Cardiac muscle cell (in vitro differentiated cells and primary cell): Measurements from ENCODE around the gene FOXC1. TPM values are rescaled to one million over a fixed set of nuclear protein-coding genes. Genes with fewer than 3 reads are reported as not detected.

Experiments
- DNase-seq, 2 donors: peaks; one replicate each; pipeline versions ENCODE4 v3.0.0 to v3.0.0-alpha.2; 2010 to 2017; ENCODE audit warnings: low read depth in 1 of 2, low spot score in 1 of 2
- H3K27ac ChIP-seq: fragments of 200-600 bp; sonication (generic); 2 replicates; pipeline ENCODE4 v1.5.1; 2016
- H3K27me3 ChIP-seq: fragments of 200-600 bp; sonication (generic); 2 replicates; pipeline ENCODE4 v1.6.0; 2016; ENCODE audit warnings: control low read depth
- H3K36me3 ChIP-seq: fragments of 200-600 bp; sonication (generic); 2 replicates; pipeline ENCODE4 v1.5.1; 2016; ENCODE audit warnings: control low read depth
- H3K4me1 ChIP-seq: fragments of 200-600 bp; sonication (generic); 2 replicates; pipeline ENCODE4 v1.8.1; 2017; ENCODE audit warnings: low read depth, mild to moderate bottlenecking, mixed run types
- H3K4me3 ChIP-seq: fragments of 200-600 bp; sonication (generic); 2 replicates; pipeline ENCODE4 v1.5.1; 2016; ENCODE audit warnings: mild to moderate bottlenecking
- H3K9me3 ChIP-seq: fragments of 200-600 bp; sonication (generic); 2 replicates; pipeline ENCODE4 v1.5.1; 2017; ENCODE audit warnings: low read depth, mild to moderate bottlenecking, control low read depth
- polyA plus RNA-seq: library from polyadenylated mRNA; unstranded; fragments of >200 nt; fragmentation: Nextera tagmentation; extraction: Ambion mirVana; gene quantifications from 2 replicates; pipeline ENCODE4 v1.2.1, GENCODE V29; 2016
- total RNA-seq: library from RNA; depleted of rRNA; stranded (reverse); fragments of >200 nt; gene quantifications from 2 replicates; pipeline ENCODE4 v1.2.3, GENCODE V29; 2016
- TF ChIP-seq, protein P1 (sequence below): IDR thresholded peaks from 2 replicates; pipeline ENCODE4 v1.5.1; 2012; ENCODE audit warnings: low read depth, mild to moderate bottlenecking, low read length

The FOXC1 gene
- total RNA-seq (3.4 and 6.2 TPM in 2 replicates), polyA plus RNA-seq (1.8 and 2.5 TPM in 2 replicates)

DNA sequence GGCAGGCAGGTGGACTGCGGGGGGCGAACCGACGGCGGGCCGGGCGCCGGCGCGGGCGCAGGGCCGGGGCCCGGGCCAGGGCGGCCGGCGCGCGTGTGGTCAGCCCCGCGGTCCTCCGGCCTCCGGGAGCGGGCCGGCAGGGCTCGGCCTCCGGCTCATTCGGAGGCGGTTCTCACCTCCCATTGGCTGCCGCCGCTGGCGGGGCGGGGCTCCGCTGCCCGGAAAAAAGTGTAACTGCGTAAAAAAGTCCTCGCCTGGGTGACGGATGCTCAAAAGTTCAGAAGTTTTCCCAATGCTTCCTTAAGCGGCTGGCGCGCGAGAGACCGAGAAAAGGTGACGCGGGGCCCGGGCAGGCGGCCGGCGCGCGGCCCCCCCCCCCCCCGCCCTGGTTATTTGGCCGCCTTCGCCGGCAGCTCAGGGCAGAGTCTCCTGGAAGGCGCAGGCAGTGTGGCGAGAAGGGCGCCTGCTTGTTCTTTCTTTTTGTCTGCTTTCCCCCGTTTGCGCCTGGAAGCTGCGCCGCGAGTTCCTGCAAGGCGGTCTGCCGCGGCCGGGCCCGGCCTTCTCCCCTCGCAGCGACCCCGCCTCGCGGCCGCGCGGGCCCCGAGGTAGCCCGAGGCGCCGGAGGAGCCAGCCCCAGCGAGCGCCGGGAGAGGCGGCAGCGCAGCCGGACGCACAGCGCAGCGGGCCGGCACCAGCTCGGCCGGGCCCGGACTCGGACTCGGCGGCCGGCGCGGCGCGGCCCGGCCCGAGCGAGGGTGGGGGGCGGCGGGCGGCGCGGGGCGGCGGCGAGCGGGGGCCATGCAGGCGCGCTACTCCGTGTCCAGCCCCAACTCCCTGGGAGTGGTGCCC lies at the start of gene FOXC1:
TSS of gene FOXC1 (plus strand) at position 268 of the 849 bp plus-strand sequence. CDS start at position 799, 531 bp downstream.
- H3K36me3 ChIP-seq: no peaks in the 10 kb centered on the region
- TF ChIP-seq, protein P1, sequence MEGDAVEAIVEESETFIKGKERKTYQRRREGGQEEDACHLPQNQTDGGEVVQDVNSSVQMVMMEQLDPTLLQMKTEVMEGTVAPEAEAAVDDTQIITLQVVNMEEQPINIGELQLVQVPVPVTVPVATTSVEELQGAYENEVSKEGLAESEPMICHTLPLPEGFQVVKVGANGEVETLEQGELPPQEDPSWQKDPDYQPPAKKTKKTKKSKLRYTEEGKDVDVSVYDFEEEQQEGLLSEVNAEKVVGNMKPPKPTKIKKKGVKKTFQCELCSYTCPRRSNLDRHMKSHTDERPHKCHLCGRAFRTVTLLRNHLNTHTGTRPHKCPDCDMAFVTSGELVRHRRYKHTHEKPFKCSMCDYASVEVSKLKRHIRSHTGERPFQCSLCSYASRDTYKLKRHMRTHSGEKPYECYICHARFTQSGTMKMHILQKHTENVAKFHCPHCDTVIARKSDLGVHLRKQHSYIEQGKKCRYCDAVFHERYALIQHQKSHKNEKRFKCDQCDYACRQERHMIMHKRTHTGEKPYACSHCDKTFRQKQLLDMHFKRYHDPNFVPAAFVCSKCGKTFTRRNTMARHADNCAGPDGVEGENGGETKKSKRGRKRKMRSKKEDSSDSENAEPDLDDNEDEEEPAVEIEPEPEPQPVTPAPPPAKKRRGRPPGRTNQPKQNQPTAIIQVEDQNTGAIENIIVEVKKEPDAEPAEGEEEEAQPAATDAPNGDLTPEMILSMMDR: no peak
- H3K9me3 ChIP-seq: no peaks in the 10 kb centered on the region
- peaks cover 16% of the 10 kb centered on the region for H3K4me1 ChIP-seq
- H3K4me3 ChIP-seq: peak within 1 kb of the TSS; percentile 51
- H3K27me3 ChIP-seq: peaks cover 91% of the 10 kb centered on the region
- H3K27ac ChIP-seq: no peak within 1 kb of the TSS
- peak; percentile 87 to 96 for DNase-seq

DNA sequence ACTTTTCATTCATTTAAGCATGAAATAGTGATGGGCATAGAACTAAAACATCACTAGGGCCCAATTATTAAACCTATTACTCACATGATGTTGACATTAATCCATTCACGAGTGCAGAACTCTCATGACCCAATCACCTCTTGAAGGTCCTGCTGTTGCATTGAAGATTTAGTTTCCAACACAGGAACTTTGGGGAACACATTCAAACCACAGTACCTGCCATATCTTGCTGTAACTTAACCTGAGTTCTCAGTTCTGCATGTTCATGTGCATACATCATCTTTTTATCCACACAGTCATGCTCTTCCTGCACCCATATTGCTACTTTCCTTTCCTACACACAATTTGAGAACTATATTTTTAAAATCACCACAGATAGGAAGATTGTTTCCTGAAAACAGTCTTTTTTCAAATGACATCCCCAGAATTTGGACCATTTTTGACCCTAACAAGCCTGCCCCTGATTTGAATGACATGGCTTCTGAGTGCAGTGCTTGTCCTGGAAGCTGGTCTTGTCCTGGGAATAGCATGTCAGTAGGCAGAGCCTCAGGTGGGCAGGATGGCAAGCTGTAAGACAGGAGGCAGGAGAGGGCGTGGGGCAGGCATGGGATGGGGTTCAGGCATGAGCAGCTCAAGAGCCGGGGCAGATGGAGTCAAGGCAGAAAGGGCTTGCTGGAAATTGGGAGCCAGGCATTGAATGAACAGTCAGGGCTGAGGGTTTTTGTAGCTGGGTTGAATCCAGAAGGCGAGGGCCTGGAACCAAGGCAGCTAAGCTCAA lies 49.2 kb upstream of the FOXC1 start:
- TF ChIP-seq, protein P1: no peak
- Histone ChIP-seq H3K27ac (no peak overlapping the region), H3K27me3 (no peaks in the 10 kb centered on the region), H3K4me3 (no peak overlapping the region), H3K36me3 (no peaks in the 10 kb centered on the region), H3K4me1 (no peaks in the 10 kb centered on the region), H3K9me3 (no peaks in the 10 kb centered on the region)
- DNase-seq: no peak

DNA sequence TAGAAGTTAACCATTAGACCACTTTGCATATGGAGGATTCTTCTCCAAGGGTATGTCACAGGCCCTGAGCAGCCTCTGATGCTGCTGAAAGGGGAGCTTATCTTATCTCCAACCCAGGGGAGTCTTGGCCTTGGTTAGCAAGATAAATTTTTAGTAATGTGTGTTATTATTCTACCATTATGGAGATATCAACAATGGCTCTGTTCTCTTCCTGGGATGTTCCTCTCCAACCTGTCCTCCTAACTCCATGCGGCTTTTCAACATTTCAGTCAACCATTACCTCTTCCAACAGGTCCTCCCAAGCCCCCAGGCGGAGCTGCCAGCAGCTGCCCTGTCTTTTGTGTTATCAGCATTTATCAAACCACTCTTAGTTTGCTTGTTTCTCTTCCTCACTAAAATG lies 48.4 kb upstream of the FOXC1 start:
- no peaks in the 10 kb centered on the region for H3K9me3 ChIP-seq
- H3K4me3 ChIP-seq: no peak overlapping the region
- no peaks in the 10 kb centered on the region for H3K27me3 ChIP-seq
- H3K27ac ChIP-seq: no peak overlapping the region
- TF ChIP-seq, protein P1: no peak
- no peak for DNase-seq
- no peaks in the 10 kb centered on the region for H3K36me3 ChIP-seq
- no peaks in the 10 kb centered on the region for H3K4me1 ChIP-seq

DNA sequence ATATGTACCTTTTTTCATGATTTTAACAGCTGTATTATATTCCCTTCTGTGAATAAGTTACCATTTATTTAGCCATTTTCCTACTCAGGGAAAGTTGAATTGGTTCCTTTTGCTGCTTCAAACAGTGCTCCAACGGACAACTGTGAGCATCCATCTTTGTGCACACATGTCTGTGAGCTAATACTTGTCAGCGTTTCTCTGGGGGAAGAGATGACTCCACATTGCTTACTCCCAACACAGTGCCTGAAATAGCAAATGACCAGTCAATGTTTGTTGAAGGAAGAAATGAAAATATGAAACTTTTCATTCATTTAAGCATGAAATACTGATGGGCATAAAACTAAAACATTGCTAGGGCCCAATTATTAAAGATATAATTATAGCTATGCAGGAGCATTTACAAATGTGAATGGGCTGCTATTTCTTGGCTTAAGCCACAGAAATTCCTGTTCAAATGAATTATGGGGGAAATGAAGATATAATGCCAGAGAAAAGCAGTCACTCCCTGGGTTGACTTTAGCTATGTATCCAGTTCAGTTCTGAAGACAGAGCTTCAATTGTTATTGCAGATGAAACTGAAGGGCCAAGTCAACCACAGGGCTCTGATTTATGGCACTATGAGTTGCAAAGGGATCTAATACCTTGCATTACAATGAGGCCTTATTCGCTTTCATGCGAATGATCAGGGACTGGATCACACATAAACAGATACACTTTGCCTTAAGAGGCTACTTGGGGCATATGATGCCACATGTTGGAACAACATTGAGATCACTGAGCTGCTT lies 47.4 kb upstream of the FOXC1 start:
- no peaks in the 10 kb centered on the region for H3K9me3 ChIP-seq
- H3K27ac ChIP-seq: no peak overlapping the region
- no peak overlapping the region for H3K4me3 ChIP-seq
- H3K36me3 ChIP-seq: no peaks in the 10 kb centered on the region
- TF ChIP-seq, protein P1: no peak
- no peaks in the 10 kb centered on the region for H3K4me1 ChIP-seq
- no peaks in the 10 kb centered on the region for H3K27me3 ChIP-seq
- DNase-seq: no peak

DNA sequence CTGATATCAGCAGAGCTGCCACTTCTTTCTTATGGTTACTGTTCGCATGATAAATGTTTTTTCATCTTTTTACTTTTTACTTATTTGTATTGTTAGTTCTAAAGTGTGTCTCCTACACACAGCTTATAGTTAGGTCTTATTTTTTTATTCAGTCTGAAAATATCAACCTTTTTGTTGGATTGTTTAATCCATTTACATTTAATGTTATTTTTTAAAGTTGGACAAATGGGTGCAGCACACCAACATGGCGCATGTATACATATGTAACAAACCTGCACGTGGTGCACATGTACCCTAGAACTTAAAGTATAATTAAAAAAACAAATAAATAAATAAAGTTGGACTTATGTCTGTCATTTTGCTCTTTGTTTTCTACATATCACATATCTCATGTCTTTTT lies 40.3 kb upstream of the FOXC1 start:
- Histone ChIP-seq H3K9me3 (no peaks in the 10 kb centered on the region), H3K36me3 (no peaks in the 10 kb centered on the region), H3K27ac (no peak overlapping the region), H3K4me3 (no peak overlapping the region), H3K4me1 (no peaks in the 10 kb centered on the region), H3K27me3 (no peaks in the 10 kb centered on the region)
- DNase-seq: no peak
- TF ChIP-seq, protein P1: no peak
